Measurements from ENCODE around the gene ADRA2B.

The ADRA2B gene

DNA sequence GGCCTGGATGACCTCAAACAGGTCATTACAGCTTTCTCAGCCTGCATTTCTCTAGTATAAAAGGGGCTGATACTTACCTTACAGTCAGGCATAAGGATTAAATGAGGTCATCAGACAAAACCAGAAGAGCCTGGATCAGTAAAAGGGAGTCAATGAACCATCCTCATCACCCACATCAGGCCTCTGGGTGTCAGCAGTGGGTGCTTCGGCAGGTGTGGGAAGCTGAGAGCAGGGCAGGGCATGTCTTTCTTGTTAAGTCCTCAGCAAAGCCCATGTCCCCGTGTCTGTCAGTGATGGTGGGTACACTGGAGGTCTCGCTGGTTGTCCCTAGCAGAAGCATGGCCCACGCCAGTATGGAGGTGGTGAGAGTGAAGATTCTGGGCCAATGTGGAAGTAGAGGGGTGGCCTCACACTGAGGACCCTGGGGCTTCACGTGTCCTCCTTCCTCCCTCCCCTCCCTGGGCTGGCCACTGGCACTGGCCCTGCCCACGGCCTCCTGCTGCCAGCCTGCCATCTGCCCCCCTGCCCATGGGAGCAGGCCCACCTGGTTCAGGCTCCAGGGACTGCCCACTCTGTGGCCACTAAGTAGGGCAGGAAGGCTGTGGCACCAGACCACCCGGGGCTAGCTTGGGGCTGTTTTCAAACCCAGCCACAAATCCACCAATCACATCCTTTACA, 4.4 kb downstream of the ADRA2B start:
- Histone ChIP-seq H3K4me2 (ENCODE audit: low read length) (no peak overlapping the region), H2AFZ (no peak overlapping the region), H3K9me3 (ENCODE audit: control insufficient read depth, low read length) (no peaks in the 10 kb centered on the region), H3K4me1 (no peaks in the 10 kb centered on the region), H3K9ac (no peak overlapping the region), H3K27me3 (ENCODE audit: control insufficient read depth, insufficient read depth, low read length) (no peaks in the 10 kb centered on the region), H3K36me3 (ENCODE audit: control insufficient read depth, insufficient read depth, low read length) (no peaks in the 10 kb centered on the region), H3K27ac (no peak overlapping the region), H3K4me3 (ENCODE audit: low read depth, low read length) (no peak overlapping the region), H3K79me2 (no peaks in the 10 kb centered on the region)
- TF ChIP-seq, protein P1, sequence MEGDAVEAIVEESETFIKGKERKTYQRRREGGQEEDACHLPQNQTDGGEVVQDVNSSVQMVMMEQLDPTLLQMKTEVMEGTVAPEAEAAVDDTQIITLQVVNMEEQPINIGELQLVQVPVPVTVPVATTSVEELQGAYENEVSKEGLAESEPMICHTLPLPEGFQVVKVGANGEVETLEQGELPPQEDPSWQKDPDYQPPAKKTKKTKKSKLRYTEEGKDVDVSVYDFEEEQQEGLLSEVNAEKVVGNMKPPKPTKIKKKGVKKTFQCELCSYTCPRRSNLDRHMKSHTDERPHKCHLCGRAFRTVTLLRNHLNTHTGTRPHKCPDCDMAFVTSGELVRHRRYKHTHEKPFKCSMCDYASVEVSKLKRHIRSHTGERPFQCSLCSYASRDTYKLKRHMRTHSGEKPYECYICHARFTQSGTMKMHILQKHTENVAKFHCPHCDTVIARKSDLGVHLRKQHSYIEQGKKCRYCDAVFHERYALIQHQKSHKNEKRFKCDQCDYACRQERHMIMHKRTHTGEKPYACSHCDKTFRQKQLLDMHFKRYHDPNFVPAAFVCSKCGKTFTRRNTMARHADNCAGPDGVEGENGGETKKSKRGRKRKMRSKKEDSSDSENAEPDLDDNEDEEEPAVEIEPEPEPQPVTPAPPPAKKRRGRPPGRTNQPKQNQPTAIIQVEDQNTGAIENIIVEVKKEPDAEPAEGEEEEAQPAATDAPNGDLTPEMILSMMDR (IDR thresholded peaks at IDR 0.05), result no peak

DNA sequence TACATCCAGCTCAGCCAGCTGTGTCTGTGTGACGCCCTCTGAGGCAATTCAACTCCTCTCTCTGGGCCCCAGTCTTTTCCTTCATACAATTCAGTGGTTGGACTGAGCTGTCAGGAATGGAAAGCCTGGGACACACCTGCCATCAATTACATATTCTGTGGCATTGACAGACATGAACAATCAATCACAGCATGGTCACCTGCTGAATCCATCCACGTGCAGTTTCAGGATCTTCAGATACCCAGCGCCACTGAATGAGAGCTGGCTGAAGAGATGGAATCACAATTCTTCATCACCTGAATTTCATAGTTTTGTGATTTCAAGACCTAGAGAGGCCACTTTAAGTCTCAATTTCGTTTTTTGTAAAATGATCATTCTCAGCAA, 5.1 kb downstream of the ADRA2B start:
- H3K4me1 ChIP-seq, result no peaks in the 10 kb centered on the region
- no peaks in the 10 kb centered on the region for H3K9me3 ChIP-seq (ENCODE audit: control insufficient read depth, low read length)
- H3K27me3 ChIP-seq (ENCODE audit: control insufficient read depth, insufficient read depth, low read length), result no peaks in the 10 kb centered on the region
- H3K9ac ChIP-seq, result no peak overlapping the region
- TF ChIP-seq, protein P1 (IDR thresholded peaks at IDR 0.05), result no peak
- H3K4me2 ChIP-seq (ENCODE audit: low read length), result no peak overlapping the region
- H3K27ac ChIP-seq, result no peak overlapping the region
- no peak overlapping the region for H3K4me3 ChIP-seq (ENCODE audit: low read depth, low read length)
- H3K79me2 ChIP-seq, result no peaks in the 10 kb centered on the region
- no peaks in the 10 kb centered on the region for H3K36me3 ChIP-seq (ENCODE audit: control insufficient read depth, insufficient read depth, low read length)
- H2AFZ ChIP-seq, result no peak overlapping the region

DNA sequence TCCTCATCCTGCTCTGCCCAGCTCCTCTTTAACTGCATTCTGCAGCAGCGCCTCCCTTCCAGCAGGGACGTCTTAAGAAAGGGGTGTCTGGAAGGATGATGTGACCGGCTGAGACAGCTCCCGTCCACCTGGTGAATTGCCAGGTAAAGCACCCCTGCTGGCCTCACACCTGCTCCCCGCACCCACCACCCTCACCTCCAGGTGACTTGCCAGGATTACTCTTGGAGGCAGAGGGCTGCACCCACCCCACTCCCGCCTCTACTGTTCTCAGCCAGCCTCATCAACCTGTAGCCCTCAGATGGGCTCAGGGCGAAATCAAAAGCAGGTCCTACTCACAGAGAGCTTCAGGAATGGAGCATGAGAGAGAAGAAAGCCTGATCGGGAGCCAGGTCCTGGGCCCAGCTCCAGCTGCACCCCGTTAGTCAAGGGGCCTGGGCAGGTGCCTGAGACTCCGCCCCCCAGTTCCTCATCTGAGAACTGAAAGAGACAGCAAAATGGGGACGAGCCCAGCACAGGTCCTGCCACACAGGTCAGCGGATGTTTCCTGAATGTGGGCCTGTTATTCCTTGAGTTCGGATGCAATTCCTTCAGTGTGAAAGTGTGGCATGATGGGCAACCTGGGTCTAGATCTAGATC, 5.6 kb downstream of the ADRA2B start:
- TF ChIP-seq, protein P1 (IDR thresholded peaks at IDR 0.05), result no peak
- no peaks in the 10 kb centered on the region for H3K79me2 ChIP-seq
- no peaks in the 10 kb centered on the region for H3K27me3 ChIP-seq (ENCODE audit: control insufficient read depth, insufficient read depth, low read length)
- no peak overlapping the region for H3K27ac ChIP-seq
- no peak overlapping the region for H2AFZ ChIP-seq
- H3K4me1 ChIP-seq, result no peaks in the 10 kb centered on the region
- no peaks in the 10 kb centered on the region for H3K36me3 ChIP-seq (ENCODE audit: control insufficient read depth, insufficient read depth, low read length)
- H3K9ac ChIP-seq, result no peak overlapping the region
- H3K4me2 ChIP-seq (ENCODE audit: low read length), result no peak overlapping the region
- no peaks in the 10 kb centered on the region for H3K9me3 ChIP-seq (ENCODE audit: control insufficient read depth, low read length)
- H3K4me3 ChIP-seq (ENCODE audit: low read depth, low read length), result no peak overlapping the region

DNA sequence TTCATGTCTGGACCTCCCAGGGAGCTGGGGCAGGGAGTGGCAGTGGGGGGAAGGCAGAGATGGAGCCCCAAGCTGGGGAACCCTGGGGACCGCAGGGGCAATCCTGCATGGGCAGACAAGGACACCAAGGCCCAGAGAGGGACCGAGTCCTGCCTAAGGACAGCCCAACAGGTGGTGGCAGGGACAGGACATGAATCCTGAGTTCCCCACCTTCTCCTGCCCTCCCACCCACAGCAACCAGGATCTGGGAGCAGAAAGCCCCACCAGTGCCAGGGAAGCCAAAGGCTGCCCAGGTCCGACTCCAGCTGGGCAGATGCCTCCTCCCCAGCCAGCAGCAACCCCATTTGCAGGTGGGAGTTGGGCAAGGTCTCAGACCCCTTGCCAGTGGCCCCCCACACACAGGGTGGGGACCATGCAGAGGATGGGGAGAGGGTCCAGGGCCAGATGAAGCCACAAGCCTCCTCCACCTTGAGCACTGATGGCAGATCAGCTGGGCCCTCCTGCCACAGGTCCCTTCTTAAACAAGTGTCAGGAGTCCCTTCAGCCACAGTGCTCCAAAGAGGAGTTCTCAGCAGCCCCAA, 6.3 kb downstream of the ADRA2B start:
- Histone ChIP-seq H2AFZ (no peak overlapping the region), H3K4me1 (no peaks in the 10 kb centered on the region), H3K9me3 (ENCODE audit: control insufficient read depth, low read length) (no peaks in the 10 kb centered on the region), H3K79me2 (no peaks in the 10 kb centered on the region), H3K27ac (no peak overlapping the region), H3K9ac (no peak overlapping the region), H3K27me3 (ENCODE audit: control insufficient read depth, insufficient read depth, low read length) (no peaks in the 10 kb centered on the region), H3K4me2 (ENCODE audit: low read length) (no peak overlapping the region), H3K36me3 (ENCODE audit: control insufficient read depth, insufficient read depth, low read length) (no peaks in the 10 kb centered on the region), H3K4me3 (ENCODE audit: low read depth, low read length) (no peak overlapping the region)
- TF ChIP-seq, protein P1 (IDR thresholded peaks at IDR 0.05), result no peak
